Ascending aorta (tissue), 2 donors: ENCODE data around the gene PBX3. TPM values are rescaled to one million over a fixed set of nuclear protein-coding genes. Genes with fewer than 3 reads are reported as not detected.

Source experiments
- DNase-seq, 2 donors: peaks; one replicate each; pipeline ENCODE4 v3.0.0-alpha.2; 2019; ENCODE audit warnings: low spot score in 2 of 2
- H3K27ac ChIP-seq, 2 donors: fragments of 200-600 bp; sonication (generic); one replicate each; pipeline ENCODE4 v1.5.1; 2016 to 2017; ENCODE audit warnings: mild to moderate bottlenecking in 1 of 2
- H3K27me3 ChIP-seq: fragments of 200-600 bp; sonication (generic); one replicate; pipeline ENCODE4 v1.5.1; 2017
- H3K36me3 ChIP-seq, 2 donors: fragments of 200-600 bp; sonication (generic); one replicate each; pipeline ENCODE4 v1.5.1; 2016
- H3K4me1 ChIP-seq, 2 donors: fragments of 200-600 bp; sonication (generic); one replicate each; pipeline ENCODE4 v1.5.1; 2016 to 2017; ENCODE audit warnings: mild to moderate bottlenecking in 1 of 2
- H3K4me3 ChIP-seq, 2 donors: fragments of 200-600 bp; sonication (generic); one replicate each; pipeline ENCODE4 v1.5.1; 2016 to 2017; ENCODE audit warnings: mild to moderate bottlenecking in 1 of 2
- H3K9me3 ChIP-seq, 2 donors: fragments of 200-600 bp; sonication (generic); one replicate each; pipeline ENCODE4 v1.5.1; 2016
- intact Hi-C: fragments of 100-400 bp; cut with DNase I; formaldehyde crosslinking; loops from one replicate; pipeline ENCODE4 v1.15.1; 2023
- total RNA-seq: library from RNA; depleted of rRNA; stranded (reverse); fragments of >200 nt; gene quantifications from one replicate; pipeline ENCODE4 v1.1.0, GENCODE V29; 2016
- TF ChIP-seq, protein P1 (sequence below), 3 experiments: fragments of 200-600 bp in 2 of 3; fragments of 450-650 bp in 1 of 3; sonication (generic) in 2 of 3; IDR thresholded peaks; one replicate each; pipeline ENCODE4 v1.5.1; 2016 to 2019; ENCODE audit warnings: antibody characterized with exemption in 3 of 3, mild to moderate bottlenecking in 1 of 3, moderate library complexity in 1 of 3

The PBX3 gene
- total RNA-seq, 1 donor from 2014 or later = 24.3 TPM

DNA sequence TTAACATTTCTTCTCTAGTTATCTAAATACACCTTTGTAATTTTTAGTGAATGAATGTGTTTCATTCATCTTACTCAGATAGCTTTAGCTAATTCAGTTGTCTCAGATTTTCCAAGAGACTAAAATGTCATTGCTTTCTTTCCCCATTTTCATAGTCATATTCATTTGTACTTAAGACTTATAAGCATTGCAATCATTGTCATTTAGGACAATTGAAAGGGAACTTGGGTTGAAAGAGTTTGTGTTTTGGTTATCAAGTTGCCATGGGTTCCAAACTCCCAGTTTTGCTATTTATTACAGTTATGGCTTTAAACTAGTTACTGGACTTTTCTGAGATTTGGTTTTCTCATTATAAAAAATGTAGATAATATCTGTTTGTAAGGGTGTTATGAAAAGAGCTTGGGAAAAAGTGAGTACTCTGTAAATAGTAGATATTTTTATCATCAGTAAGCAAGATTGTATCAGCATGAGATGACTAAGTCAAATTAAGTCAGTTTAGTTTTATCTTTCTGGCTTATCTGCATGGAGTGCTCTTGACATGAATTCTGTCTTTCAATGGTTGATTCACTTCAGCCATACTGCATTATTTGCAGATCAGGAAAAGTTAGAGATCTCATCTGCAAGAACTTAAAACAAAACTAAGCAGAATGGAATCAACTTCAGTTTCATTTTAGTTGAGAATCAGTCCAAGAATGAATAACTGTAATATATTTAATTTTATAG lies 107.5 kb downstream of the PBX3 start:
- Histone ChIP-seq H3K27me3 (no peaks in the 10 kb centered on the region), H3K4me3 (no peak overlapping the region), H3K9me3 (no peaks in the 10 kb centered on the region), H3K4me1 (no peaks in the 10 kb centered on the region), H3K27ac (no peak overlapping the region), H3K36me3 (no peaks in the 10 kb centered on the region)
- TF ChIP-seq, protein P1, sequence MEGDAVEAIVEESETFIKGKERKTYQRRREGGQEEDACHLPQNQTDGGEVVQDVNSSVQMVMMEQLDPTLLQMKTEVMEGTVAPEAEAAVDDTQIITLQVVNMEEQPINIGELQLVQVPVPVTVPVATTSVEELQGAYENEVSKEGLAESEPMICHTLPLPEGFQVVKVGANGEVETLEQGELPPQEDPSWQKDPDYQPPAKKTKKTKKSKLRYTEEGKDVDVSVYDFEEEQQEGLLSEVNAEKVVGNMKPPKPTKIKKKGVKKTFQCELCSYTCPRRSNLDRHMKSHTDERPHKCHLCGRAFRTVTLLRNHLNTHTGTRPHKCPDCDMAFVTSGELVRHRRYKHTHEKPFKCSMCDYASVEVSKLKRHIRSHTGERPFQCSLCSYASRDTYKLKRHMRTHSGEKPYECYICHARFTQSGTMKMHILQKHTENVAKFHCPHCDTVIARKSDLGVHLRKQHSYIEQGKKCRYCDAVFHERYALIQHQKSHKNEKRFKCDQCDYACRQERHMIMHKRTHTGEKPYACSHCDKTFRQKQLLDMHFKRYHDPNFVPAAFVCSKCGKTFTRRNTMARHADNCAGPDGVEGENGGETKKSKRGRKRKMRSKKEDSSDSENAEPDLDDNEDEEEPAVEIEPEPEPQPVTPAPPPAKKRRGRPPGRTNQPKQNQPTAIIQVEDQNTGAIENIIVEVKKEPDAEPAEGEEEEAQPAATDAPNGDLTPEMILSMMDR (IDR thresholded peaks at IDR 0.05) = no peak
- no peak for DNase-seq
- intact Hi-C loops = no loop called here

DNA sequence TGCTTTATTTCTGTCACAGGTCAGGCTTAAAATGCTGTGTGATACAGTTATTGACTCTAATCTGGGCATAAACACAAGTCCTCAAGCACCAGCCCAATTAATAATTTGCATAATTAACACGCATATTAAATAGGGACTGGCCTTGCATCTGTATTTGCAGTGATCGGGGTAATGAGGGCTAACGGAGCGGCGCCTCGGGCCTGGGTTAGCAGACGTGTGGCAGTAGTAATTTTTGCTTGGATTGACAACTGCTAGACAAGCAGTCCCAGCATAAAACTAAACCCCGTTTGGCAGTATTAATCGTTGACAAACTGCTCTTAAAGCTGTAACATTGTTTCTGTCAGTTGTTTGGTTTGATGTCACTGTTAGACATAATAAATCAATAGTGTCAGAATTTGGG lies 109.2 kb downstream of the PBX3 start:
- DNase-seq = no peak
- H3K27me3 ChIP-seq = no peaks in the 10 kb centered on the region
- H3K4me3 ChIP-seq = no peak overlapping the region
- no peaks in the 10 kb centered on the region for H3K4me1 ChIP-seq
- intact Hi-C loops = no loop called here
- H3K9me3 ChIP-seq = no peaks in the 10 kb centered on the region
- H3K36me3 ChIP-seq = no peaks in the 10 kb centered on the region
- TF ChIP-seq, protein P1 (IDR thresholded peaks at IDR 0.05) = no peak
- H3K27ac ChIP-seq = no peak overlapping the region

- no peaks in the 10 kb centered on the region for H3K27me3 ChIP-seq
- intact Hi-C loops = no loop called here
- H3K4me1 ChIP-seq = no peaks in the 10 kb centered on the region
- TF ChIP-seq, protein P1 (IDR thresholded peaks at IDR 0.05) = no peak
- H3K9me3 ChIP-seq = no peaks in the 10 kb centered on the region
- no peak overlapping the region for H3K4me3 ChIP-seq
- no peak overlapping the region for H3K27ac ChIP-seq
- H3K36me3 ChIP-seq = no peaks in the 10 kb centered on the region
- DNase-seq = no peak
These were observed 114.4 kb downstream of the PBX3 start for GRCh38 chr9:125861405-125862058.

- no peaks in the 10 kb centered on the region for H3K9me3 ChIP-seq
- intact Hi-C loops = no loop called here
- no peak for DNase-seq
- no peaks in the 10 kb centered on the region for H3K27me3 ChIP-seq
- H3K27ac ChIP-seq = no peak overlapping the region
- no peaks in the 10 kb centered on the region for H3K36me3 ChIP-seq
- H3K4me1 ChIP-seq = no peaks in the 10 kb centered on the region
- no peak overlapping the region for H3K4me3 ChIP-seq
- TF ChIP-seq, protein P1 (IDR thresholded peaks at IDR 0.05) = no peak
These were observed 116.8 kb downstream of the PBX3 start for GRCh38 chr9:125863923-125864322.

GRCh38 chr9:125867751-125868415 lies 120.7 kb downstream of the PBX3 start:
- Histone ChIP-seq H3K4me3 (no peak overlapping the region), H3K4me1 (no peaks in the 10 kb centered on the region), H3K27me3 (no peaks in the 10 kb centered on the region), H3K9me3 (no peaks in the 10 kb centered on the region), H3K36me3 (no peaks in the 10 kb centered on the region), H3K27ac (no peak overlapping the region)
- intact Hi-C loops = no loop called here
- no peak for DNase-seq
- TF ChIP-seq, protein P1 (IDR thresholded peaks at IDR 0.05) = no peak
